Activated CD4-positive, alpha-beta memory T cell treated with anti-CD3 and anti-CD28 coated beads, Interleukin-2, amount 10 ng/mL, durations not matched to agents 7 days and 5 days (primary cell): ENCODE results near the gene C1GALT1. TPM values are rescaled to one million over a fixed set of nuclear protein-coding genes. Genes with fewer than 3 reads are reported as not detected.
A peak's percentile ranks its signal among the peaks of the same experiment; 100 is the strongest.
"Not testable (repeated sequence)": the region's sequence is repeated elsewhere in the genome, so short reads cannot be mapped to it uniquely, and the experiment has no call there.

ENCODE experiments used
- CTCF ChIA-PET: fragments of 350-600 bp; sonication (Branson Sonifier 250); formaldehyde crosslinking; loops from one replicate; lab custom pipeline; 2021; ENCODE audit warnings: antibody characterized with exemption, inconsistent platforms; lab: Charles Lee
- POLR2A ChIA-PET: fragments of 350-600 bp; sonication (Branson Sonifier 250); formaldehyde crosslinking; loops from one replicate; lab custom pipeline; 2021; ENCODE audit warnings: antibody characterized with exemption; lab: Charles Lee
- DNase-seq: peaks from one replicate; pipeline ENCODE4 v3.0.0-alpha.2; 2020
- H3K27ac Mint-ChIP-seq: one replicate; pipeline ENCODE4 v1.8.0; 2021; ENCODE audit warnings: mild to moderate bottlenecking, mixed read lengths
- H3K27me3 Mint-ChIP-seq: one replicate; pipeline ENCODE4 v1.8.0; 2021; ENCODE audit warnings: mixed read lengths
- H3K36me3 Mint-ChIP-seq: one replicate; pipeline ENCODE4 v1.8.0; 2021; ENCODE audit warnings: low read depth, mixed read lengths
- H3K4me1 Mint-ChIP-seq: one replicate; pipeline ENCODE4 v1.8.0; 2021; ENCODE audit warnings: mixed read lengths
- H3K4me3 Mint-ChIP-seq: one replicate; pipeline ENCODE4 v1.8.0; 2021; ENCODE audit warnings: mild to moderate bottlenecking, mixed read lengths
- H3K9me3 Mint-ChIP-seq: one replicate; pipeline ENCODE4 v1.8.0; 2021; ENCODE audit warnings: mixed read lengths
- total RNA-seq, 2 experiments: library from RNA; stranded (reverse); gene quantifications; one replicate each; pipeline ENCODE4 v1.2.3, GENCODE V29; 2021

The C1GALT1 gene
- total RNA-seq: 10 to 100 TPM; 63.4 to 64.1 TPM

- Mint-ChIP-seq H3K36me3 (peaks cover 33% of the 10 kb centered on the region), H3K27me3 (no peaks in the 10 kb centered on the region), H3K27ac (peak within 1 kb of the TSS; percentile 100), H3K9me3 (no peaks in the 10 kb centered on the region), H3K4me3 (peak within 1 kb of the TSS; percentile 93), H3K4me1 (peaks cover 25% of the 10 kb centered on the region)
- DNase-seq: peak; percentile 97
- ChIA-PET POLR2A (interaction anchor here (0.6 to 5.6 kb wide), 42 partner anchors 12 to 943 kb away, joined by 3 to 131 read pairs (median 4); partner anchors contain the start of genes GLCCI1 and UMAD1), CTCF (interaction anchor here (0.7 to 5.6 kb wide), 12 partner anchors 9 to 242 kb away, joined by 3 to 53 read pairs (median 4); no protein-coding TSS in a partner anchor)
Measured at GRCh38 chr7:7182156-7183060, at the start of gene C1GALT1. TSS of gene C1GALT1 (plus strand) at chr7:7182544. CDS start at chr7:7234320, 51,776 bp downstream.

DNA sequence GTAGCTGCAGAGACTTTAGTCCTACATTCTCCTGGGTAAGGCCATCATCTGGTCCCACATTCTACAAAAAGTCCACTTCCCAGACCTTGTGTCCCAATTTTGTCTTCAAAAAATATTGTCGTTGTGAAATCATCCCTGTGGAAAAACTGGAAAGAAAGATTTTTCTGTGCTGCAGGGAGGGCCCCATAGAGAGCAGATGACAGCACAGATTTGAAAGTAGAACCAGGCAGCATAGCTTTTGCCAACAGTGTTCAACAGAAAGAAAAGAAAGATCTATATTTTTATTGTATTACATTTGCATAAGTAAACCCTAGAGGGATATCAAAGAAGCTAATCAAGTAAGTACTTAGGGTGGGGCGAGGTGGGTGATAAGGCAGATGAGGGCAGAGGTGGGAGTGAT lies 48.3 kb upstream of the C1GALT1 start:
- ChIA-PET CTCF (no interaction called here), POLR2A (no interaction called here)
- peaks cover 3% of the 10 kb centered on the region for H3K4me1 Mint-ChIP-seq
- no peak overlapping the region for H3K4me3 Mint-ChIP-seq
- no peaks in the 10 kb centered on the region for H3K36me3 Mint-ChIP-seq
- H3K27ac Mint-ChIP-seq: no peak overlapping the region
- DNase-seq: no peak
- no peaks in the 10 kb centered on the region for H3K27me3 Mint-ChIP-seq
- peaks cover 7% of the 10 kb centered on the region for H3K9me3 Mint-ChIP-seq

GRCh38 chr7:7135074-7135473 lies 47.3 kb upstream of the C1GALT1 start:
- DNase-seq: no peak
- Mint-ChIP-seq H3K27ac (no peak overlapping the region), H3K4me3 (no peak overlapping the region), H3K27me3 (no peaks in the 10 kb centered on the region), H3K4me1 (peaks cover 3% of the 10 kb centered on the region), H3K9me3 (peaks cover 7% of the 10 kb centered on the region), H3K36me3 (no peaks in the 10 kb centered on the region)
- CTCF ChIA-PET: no interaction called here
- POLR2A ChIA-PET: no interaction called here

- CTCF ChIA-PET: not testable (repeated sequence)
Measured at GRCh38 chr7:7135924-7136323, 46.4 kb upstream of the C1GALT1 start.

GRCh38 chr7:7136466-7137381 lies 45.6 kb upstream of the C1GALT1 start:
- Mint-ChIP-seq H3K36me3 (no peaks in the 10 kb centered on the region), H3K27ac (no peak overlapping the region), H3K9me3 (peaks cover 7% of the 10 kb centered on the region), H3K4me3 (no peak overlapping the region), H3K4me1 (peaks cover 3% of the 10 kb centered on the region), H3K27me3 (no peaks in the 10 kb centered on the region)
- CTCF ChIA-PET: no interaction called here
- POLR2A ChIA-PET: no interaction called here
- DNase-seq: no peak

More at GRCh38 chr7:7135924-7136323, 46.4 kb upstream of the C1GALT1 start:
- H3K27ac Mint-ChIP-seq, H3K27me3 Mint-ChIP-seq, H3K36me3 Mint-ChIP-seq, H3K4me1 Mint-ChIP-seq, H3K4me3 Mint-ChIP-seq, POLR2A ChIA-PET, DNase-seq, H3K9me3 Mint-ChIP-seq: not testable (repeated sequence)

DNA sequence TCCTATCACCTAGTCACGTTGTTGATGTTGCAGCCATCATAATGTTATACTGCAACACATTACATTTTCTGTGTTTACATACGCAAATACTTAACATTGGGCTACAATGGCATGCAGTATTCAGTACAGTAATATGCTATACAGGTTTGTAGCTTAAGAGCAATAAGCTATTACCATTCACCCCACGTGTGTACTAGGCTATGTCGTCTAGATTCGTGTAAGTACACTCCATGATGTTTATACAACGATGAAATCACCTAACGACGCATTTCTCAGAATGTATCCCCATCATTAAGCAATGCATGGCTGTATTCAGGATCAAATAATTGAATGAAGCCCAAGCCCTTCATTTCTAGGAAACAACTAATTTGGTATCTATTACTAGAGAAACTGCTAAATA lies 43.4 kb upstream of the C1GALT1 start:
- H3K9me3 Mint-ChIP-seq: peaks cover 12% of the 10 kb centered on the region

DNA sequence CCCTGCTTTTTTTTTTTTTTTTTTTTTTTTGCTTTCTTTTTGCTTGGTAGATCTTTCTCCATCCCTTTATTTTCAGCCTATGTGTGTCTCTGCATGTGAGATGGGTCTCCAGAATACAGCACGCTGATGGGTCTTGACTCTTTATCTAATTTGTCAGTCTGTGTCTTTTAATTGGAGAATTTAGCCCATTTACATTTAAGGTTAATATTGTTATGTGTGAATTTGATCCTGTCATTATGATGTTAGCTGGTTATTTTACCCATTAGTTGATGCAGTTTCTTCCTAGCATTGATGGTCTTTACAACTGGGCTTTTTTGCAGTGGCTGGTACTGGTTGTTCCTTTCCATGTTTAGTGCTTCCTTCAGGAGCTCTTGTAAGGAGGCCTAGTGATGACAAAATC lies 38.9 kb upstream of the C1GALT1 start:
- H3K27me3 Mint-ChIP-seq, POLR2A ChIA-PET, CTCF ChIA-PET, DNase-seq, H3K4me1 Mint-ChIP-seq, H3K4me3 Mint-ChIP-seq, H3K36me3 Mint-ChIP-seq, H3K9me3 Mint-ChIP-seq, H3K27ac Mint-ChIP-seq: not testable (repeated sequence)

More for the DNA sequence above, 43.4 kb upstream of the C1GALT1 start:
- no peaks in the 10 kb centered on the region for H3K36me3 Mint-ChIP-seq
- no peak overlapping the region for H3K4me3 Mint-ChIP-seq
- no peaks in the 10 kb centered on the region for H3K27me3 Mint-ChIP-seq
- ChIA-PET POLR2A (no interaction called here), CTCF (no interaction called here)
- peaks cover 3% of the 10 kb centered on the region for H3K4me1 Mint-ChIP-seq
- no peak for DNase-seq
- no peak overlapping the region for H3K27ac Mint-ChIP-seq

DNA sequence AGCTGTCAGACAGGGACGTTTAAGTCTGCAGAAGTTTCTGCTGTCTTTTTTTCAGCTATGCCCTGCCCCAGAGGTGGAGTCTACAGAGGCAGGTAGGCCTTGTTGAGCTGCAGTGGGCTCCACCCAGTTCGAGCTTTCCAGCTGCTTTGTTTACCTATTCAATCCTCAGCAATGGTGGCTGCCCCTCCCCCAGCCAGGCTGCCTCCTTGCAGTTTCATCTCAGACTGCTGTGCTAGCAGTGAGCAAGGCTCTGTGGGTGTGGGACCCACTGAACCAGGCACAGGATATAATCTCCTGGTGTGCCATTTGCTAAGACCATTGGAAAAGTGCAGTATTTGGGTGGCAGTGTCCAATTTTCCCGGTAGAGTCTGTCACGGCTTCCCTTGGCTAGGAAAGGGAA lies 37.2 kb upstream of the C1GALT1 start:
- POLR2A ChIA-PET: interaction anchor here (0.9 kb wide), 1 partner anchor 36 kb away, joined by 3 read pairs; no protein-coding TSS in a partner anchor
- CTCF ChIA-PET, H3K4me3 Mint-ChIP-seq: not testable (repeated sequence)

DNA sequence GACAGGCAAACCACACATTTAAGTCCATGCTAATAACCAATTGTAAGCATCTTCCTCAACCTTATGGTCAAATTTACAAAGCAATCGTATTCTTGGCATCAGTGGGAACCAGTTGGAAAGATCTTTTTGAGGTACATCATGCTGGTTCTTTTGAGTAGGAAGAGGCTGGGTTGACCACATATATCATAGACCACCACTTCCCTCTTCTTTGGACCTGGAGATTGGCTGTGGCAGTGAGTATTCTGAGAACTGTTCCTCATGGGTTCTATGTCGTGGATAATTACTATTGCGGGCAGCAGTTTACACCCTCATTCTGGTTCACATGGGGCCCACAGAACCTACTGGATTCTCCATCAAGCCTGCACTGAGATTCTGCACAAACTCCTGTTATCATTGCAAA lies 35.5 kb upstream of the C1GALT1 start:
- DNase-seq: no peak
- Mint-ChIP-seq H3K27me3 (no peaks in the 10 kb centered on the region), H3K27ac (no peak overlapping the region), H3K4me3 (no peak overlapping the region), H3K36me3 (peaks cover 3% of the 10 kb centered on the region), H3K4me1 (no peaks in the 10 kb centered on the region), H3K9me3 (peaks cover 8% of the 10 kb centered on the region)
- CTCF ChIA-PET: no interaction called here
- POLR2A ChIA-PET: no interaction called here

More for the DNA sequence above, 37.2 kb upstream of the C1GALT1 start:
- H3K4me1 Mint-ChIP-seq, H3K9me3 Mint-ChIP-seq, DNase-seq, H3K27me3 Mint-ChIP-seq, H3K36me3 Mint-ChIP-seq, H3K27ac Mint-ChIP-seq: not testable (repeated sequence)

- Mint-ChIP-seq H3K9me3 (peaks cover 15% of the 10 kb centered on the region), H3K36me3 (peaks cover 12% of the 10 kb centered on the region), H3K4me3 (no peak overlapping the region), H3K27ac (no peak overlapping the region), H3K4me1 (no peaks in the 10 kb centered on the region), H3K27me3 (no peaks in the 10 kb centered on the region)
- ChIA-PET POLR2A (interaction anchor here (1.4 kb wide), 1 partner anchor 33 kb away, joined by 3 read pairs; no protein-coding TSS in a partner anchor), CTCF (no interaction called here)
- no peak for DNase-seq
Measured at GRCh38 chr7:7148798-7149481, 33.4 kb upstream of the C1GALT1 start.

GRCh38 chr7:7151285-7151684 lies 31.1 kb upstream of the C1GALT1 start:
- POLR2A ChIA-PET: interaction anchor here (1.5 kb wide), 1 partner anchor 30 kb away, joined by 5 read pairs; no protein-coding TSS in a partner anchor

DNA sequence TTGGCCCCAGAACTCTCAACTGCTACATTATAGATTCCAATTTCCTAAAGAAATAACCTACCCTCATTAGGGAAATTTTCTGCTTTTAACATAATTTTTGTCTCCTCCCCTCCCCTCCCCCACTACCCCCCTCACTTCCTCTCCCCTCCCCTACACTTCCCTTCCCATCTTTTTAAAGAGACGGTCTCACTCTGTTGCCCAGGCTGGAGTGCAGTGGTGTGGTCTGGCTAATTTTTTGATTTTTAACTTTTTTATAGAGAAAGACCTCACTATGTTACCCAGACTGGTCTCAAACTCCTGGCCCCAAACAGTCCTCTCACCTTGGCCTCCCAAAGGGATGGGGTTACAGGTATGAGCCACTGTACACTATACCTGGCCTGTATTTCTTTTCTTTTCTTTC lies 30.5 kb upstream of the C1GALT1 start:
- Mint-ChIP-seq H3K4me1 (peaks cover 10% of the 10 kb centered on the region), H3K27ac (no peak overlapping the region), H3K36me3 (peaks cover 22% of the 10 kb centered on the region), H3K4me3 (no peak overlapping the region), H3K27me3 (no peaks in the 10 kb centered on the region), H3K9me3 (peaks cover 29% of the 10 kb centered on the region)
- no peak for DNase-seq
- ChIA-PET POLR2A (interaction anchor here (1.5 kb wide), 1 partner anchor 30 kb away, joined by 5 read pairs; no protein-coding TSS in a partner anchor), CTCF (no interaction called here)

More at GRCh38 chr7:7151285-7151684, 31.1 kb upstream of the C1GALT1 start:
- H3K4me3 Mint-ChIP-seq: no peak overlapping the region
- no peak overlapping the region for H3K27ac Mint-ChIP-seq
- CTCF ChIA-PET: no interaction called here
- peaks cover 6% of the 10 kb centered on the region for H3K4me1 Mint-ChIP-seq
- no peak for DNase-seq
- peaks cover 29% of the 10 kb centered on the region for H3K9me3 Mint-ChIP-seq
- no peaks in the 10 kb centered on the region for H3K27me3 Mint-ChIP-seq
- peaks cover 22% of the 10 kb centered on the region for H3K36me3 Mint-ChIP-seq
